Right lobe of liver (tissue), 4 donors: ENCODE measurements around the gene FNIP2.

Experiments used
- CTCF ChIP-seq, 4 donors: fragments of 200-600 bp in 3 of 4; fragments of 450-650 bp in 1 of 4; IDR thresholded peaks; one replicate each; pipeline versions ENCODE4 v1.5.1 to v1.8.0; 2016 to 2022; ENCODE audit warnings: antibody characterized with exemption in 4 of 4, mild to moderate bottlenecking in 2 of 4
- POLR2A ChIP-seq: fragments of 450-650 bp; IDR thresholded peaks from one replicate; pipeline ENCODE4 v1.6.1; 2017; ENCODE audit warnings: antibody characterized with exemption, mild to moderate bottlenecking
- donor health status: DM: no; HTN: no; CAD: no.
- donor health status: DM: no; HTN: no; CAD: no.
- donor health status: DM: no; HTN: yes; CAD: no.

GRCh38 chr4:158750379-158750778 is 18.4 kb upstream of the FNIP2 start:
- no peak for TF ChIP-seq POLR2A
- no peak for TF ChIP-seq CTCF (IDR thresholded peaks at IDR 0.05)
